ENCODE measurements around the gene CROCC2. TPM values are rescaled to one million over a fixed set of nuclear protein-coding genes. Genes with fewer than 3 reads are reported as not detected.
A peak's percentile ranks its signal among the peaks of the same experiment; 100 is the strongest.

Gene CROCC2
- total and polyA plus RNA-seq, 2 of the 13 experiments (the other 11 are each of a cell fraction or from before 2014, with no cell fraction given): not detected

- Histone ChIP-seq H2AFZ (ENCODE audit: low read length) (no peak overlapping the region), H3K27ac (ENCODE audit: extremely low read length, insufficient read depth, low read length) (no peak overlapping the region), H3K36me3 (replicated peaks in 1 of 2; ENCODE audit: control insufficient read depth in 1 of 2, insufficient read depth in 2 of 2, low read length in 2 of 2) (no peaks in the 10 kb centered on the region), H3K4me2 (ENCODE audit: low read depth, low read length) (no peak overlapping the region), H4K20me1 (ENCODE audit: insufficient read depth, low read length) (no peaks in the 10 kb centered on the region), H3K4me3 (replicated peaks in 1 of 3; ENCODE audit: insufficient read depth in 1 of 3, low read depth in 2 of 3, low read length in 3 of 3) (no peak overlapping the region), H3K4me1 (ENCODE audit: insufficient read depth, low read length) (peaks cover 51% of the 10 kb centered on the region), H3K27me3 (ENCODE audit: control insufficient read depth in 1 of 2, insufficient read depth in 2 of 2, low read length in 2 of 2) (peaks cover 6 to 45% of the 10 kb centered on the region in 2 experiments; a peak in 4 of 5 replicates), H3K9me3 (ENCODE audit: low read length) (no peaks in the 10 kb centered on the region), H3K79me2 (ENCODE audit: insufficient read depth, low read length) (no peaks in the 10 kb centered on the region), H3K9ac (ENCODE audit: insufficient read depth, low read depth, low read length) (no peak overlapping the region)
- in situ Hi-C loops (cut with HindIII; ENCODE audit: extremely low pct_ligation_motif_present, low pct_unique_long_range_greater_than_20kb) (no loop called here), intact Hi-C loops (cut with micrococcal nuclease; ENCODE audit: unreplicated experiment) (no loop called here)
- WGBS (ENCODE audit: low lambda C conversion rate): 77% methylated on average over 27 of the region's 32 CpGs
- no TSS peak for BruUV-seq (replicated peaks)
- ChIA-PET CTCF (ENCODE audit: low intra/inter-chr PET ratio, low total read pairs) (no interaction called here), POLR2A (interaction anchor here (0.7 to 1.3 kb wide), 2 partner anchors 9 to 100 kb away, joined by 3 to 4 read pairs; no protein-coding TSS in a partner anchor)
- no peak for ATAC-seq
- no peak for FAIRE-seq
- no peak for DNase-seq (ENCODE audit: low spot score)
- TF ChIP-seq CHCHD3 (CRISPR knock-in tag; IDR thresholded peaks at IDR 0.05) (peak; percentile 62; the same call in 1 of the 2 replicates), MXD1 (CRISPR knock-in tag; IDR thresholded peaks at IDR 0.05) (no peak), BHLHE40 (IDR thresholded peaks at IDR 0.05; ENCODE audit: low read length) (no peak), ZFP1 (CRISPR knock-in tag; IDR thresholded peaks at IDR 0.05) (no peak), RBFOX2 (IDR thresholded peaks at IDR 0.05; ENCODE audit: low read depth, low read length) (no peak), ZNF276 (CRISPR knock-in tag; IDR thresholded peaks at IDR 0.05; ENCODE audit: low read depth) (no peak), U2AF1 (optimal IDR thresholded peaks at IDR 0.05; ENCODE audit: low read depth, low read length) (no peak), NONO (IDR thresholded peaks at IDR 0.05) (no peak), NONO (CRISPR knock-in tag; conservative IDR thresholded peaks at IDR 0.05) (no peak), ZBTB40 (IDR thresholded peaks at IDR 0.05) (no peak), ZBTB40 (CRISPR knock-in tag; IDR thresholded peaks at IDR 0.05) (no peak), MED1 (CRISPR knock-in tag; IDR thresholded peaks at IDR 0.05) (no peak), ZNF337 (CRISPR knock-in tag; IDR thresholded peaks at IDR 0.05; ENCODE audit: borderline replicate concordance, low read depth) (no peak), NFIB (CRISPR knock-in tag; IDR thresholded peaks at IDR 0.05; ENCODE audit: borderline replicate concordance) (peak; percentile 45; the same call in 1 of the 2 replicates)
Observed at GRCh38 chr2:240956935-240957655, 51.0 kb downstream of the CROCC2 start.

Measured in HepG2 (cell line).